ENCODE results near the gene CD22. TPM values are rescaled to one million over a fixed set of nuclear protein-coding genes. Genes with fewer than 3 reads are reported as not detected.

Gene CD22
- total and polyA plus RNA-seq, 2 of the 4 experiments (the other 2 are of a cell fraction): 0.18 to 0.22 TPM

DNA sequence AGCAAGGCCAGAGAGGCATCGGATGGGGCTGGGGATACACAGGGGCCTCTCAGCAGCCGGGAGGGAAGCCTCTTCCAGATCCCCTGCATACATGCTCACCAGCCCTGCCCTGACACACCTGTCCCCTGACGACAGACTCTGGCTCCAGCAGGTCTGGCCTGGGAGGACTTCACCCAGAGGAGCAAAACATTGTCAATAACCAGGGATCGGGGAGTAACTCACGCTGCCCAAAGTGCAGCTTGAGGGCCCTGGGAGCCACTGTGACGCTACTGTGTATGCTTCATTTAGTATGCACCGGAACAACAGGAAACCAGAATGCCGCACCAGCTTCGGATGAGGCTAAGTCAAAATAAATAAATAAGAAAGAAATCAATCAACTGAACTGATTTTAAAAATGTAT, 12.4 kb upstream of the CD22 start:
- no TSS peak for BruUV-seq (replicated peaks)
- no peaks in the 10 kb centered on the region for H3K79me1 ChIP-seq (ENCODE audit: low read depth in 1 of 2, low read length in 2 of 2)
- ChIA-PET CTCF (no interaction called here), POLR2A (ENCODE audit: unreplicated experiment) (no interaction called here)
- no peak overlapping the region for H3K18ac ChIP-seq (ENCODE audit: low read depth, low read length)
- H3K9ac ChIP-seq (ENCODE audit: low read depth, low read length): no peak overlapping the region
- H2AK5ac ChIP-seq (ENCODE audit: low read depth, low read length): no peak overlapping the region
- no peak overlapping the region for H3K4ac ChIP-seq (ENCODE audit: low read depth, low read length)
- in situ Hi-C loops (cut with MboI; ENCODE audit: low sequenced_read_pairs): no loop called here
- peaks cover 5% of the 10 kb centered on the region for H3K4me1 ChIP-seq (ENCODE audit: control insufficient read depth, insufficient read depth, low read length)
- no peak overlapping the region for H2BK120ac ChIP-seq (ENCODE audit: low read depth, low read length)
- 0 out of 2 replicates have a peak, but pooled peaks cover 5% of the 10 kb centered on the region for H3K9me1 ChIP-seq (ENCODE audit: insufficient read depth, low read length)
- H4K8ac ChIP-seq (ENCODE audit: low read depth in 2 of 2, low read length in 2 of 2): no peak overlapping the region
- no peak overlapping the region for H2BK20ac ChIP-seq (ENCODE audit: low read depth, low read length)
- no peak overlapping the region for H2BK15ac ChIP-seq (ENCODE audit: low read depth, low read length)
- no peak overlapping the region for H2AK9ac ChIP-seq (replicated peaks; ENCODE audit: low read depth, low read length, poor library complexity)
- DNase-seq (no peak), ATAC-seq (ENCODE audit: low read depth) (no peak)
- H3K36me3 ChIP-seq (ENCODE audit: control insufficient read depth, insufficient read depth, low read length): no peaks in the 10 kb centered on the region
- H2BK5ac ChIP-seq (ENCODE audit: low read depth, low read length, poor library complexity, severe bottlenecking): no peak overlapping the region
- no peak overlapping the region for H3K27ac ChIP-seq (ENCODE audit: insufficient read depth, low read length)
- no peaks in the 10 kb centered on the region for H3K9me3 ChIP-seq (ENCODE audit: control insufficient read depth, insufficient read depth, low read length)
- no peak overlapping the region for H2AFZ ChIP-seq (replicated peaks; ENCODE audit: low read length, poor library complexity)
- no peaks in the 10 kb centered on the region for H4K20me1 ChIP-seq (ENCODE audit: insufficient read depth, low read length)
- H4K91ac ChIP-seq (ENCODE audit: insufficient read depth, low read depth, low read length): no peak overlapping the region
- TF ChIP-seq BHLHE40 (IDR thresholded peaks at IDR 0.05; ENCODE audit: low read depth, low read length): no peak
- no peak for TF ChIP-seq CHD1 (IDR thresholded peaks at IDR 0.05; ENCODE audit: low read depth, low read length)
- TF ChIP-seq MAFK (IDR thresholded peaks at IDR 0.05; ENCODE audit: low read depth, low read length): no peak
- no peaks in the 10 kb centered on the region; the same call in 1 of the 2 replicates for H3K27me3 ChIP-seq (ENCODE audit: control insufficient read depth, insufficient read depth, low read length)
- no peak overlapping the region for H3K23ac ChIP-seq (ENCODE audit: low read depth, low read length)
- no peak overlapping the region for H3K4me2 ChIP-seq (ENCODE audit: low read depth, low read length)
- intact Hi-C loops (cut with micrococcal nuclease): no loop called here
- dilution Hi-C loops (cut with HindIII; ENCODE audit: low sequenced_read_pairs, unreplicated experiment): no loop called here
- H3K14ac ChIP-seq (replicated peaks; ENCODE audit: low read depth, low read length): no peak overlapping the region
- H3K4me3 ChIP-seq (ENCODE audit: insufficient read depth, low read depth, low read length): no peak overlapping the region
- WGBS, 2 experiments (ENCODE audit: extremely low coverage in 2 of 2, insufficient read length in 1 of 2): no CpG with 5 or more reads among the region's 9 CpGs
- H3K56ac ChIP-seq (ENCODE audit: extremely low read depth, insufficient read depth, low read length): no peak overlapping the region
- no peak overlapping the region for H4K5ac ChIP-seq (ENCODE audit: low read depth, low read length)

Measured in IMR-90 (cell line).